ENCODE data around the gene CHTF8.
"Not testable (repeated sequence)": the region's sequence is repeated elsewhere in the genome, so short reads cannot be mapped to it uniquely, and the experiment has no call there.

CHTF8 gene

GRCh38 chr16:69150146-69150865 lies 17.9 kb upstream of the CHTF8 start:
- peaks cover 18% of the 10 kb centered on the region for H3K36me3 ChIP-seq (ENCODE audit: insufficient read depth, low read length)
- no peaks in the 10 kb centered on the region for H3K4me1 ChIP-seq (ENCODE audit: insufficient read depth, low read length)
- H3K9ac ChIP-seq (ENCODE audit: low read depth, low read length), result no peak overlapping the region
- no peaks in the 10 kb centered on the region for H3K9me3 ChIP-seq (ENCODE audit: control insufficient read depth, insufficient read depth, low read length)

- H3K36me3 ChIP-seq (ENCODE audit: insufficient read depth, low read length), result peaks cover 13% of the 10 kb centered on the region
- H3K9ac ChIP-seq (ENCODE audit: low read depth, low read length); H3K4me1 ChIP-seq (ENCODE audit: insufficient read depth, low read length); H3K9me3 ChIP-seq (ENCODE audit: control insufficient read depth, insufficient read depth, low read length): not testable (repeated sequence)
These were observed 17.2 kb upstream of the CHTF8 start for GRCh38 chr16:69149621-69150020.

GRCh38 chr16:69145658-69146057 lies 13.3 kb upstream of the CHTF8 start:
- no peaks in the 10 kb centered on the region for H3K9me3 ChIP-seq (ENCODE audit: control insufficient read depth, insufficient read depth, low read length)
- H3K9ac ChIP-seq (ENCODE audit: low read depth, low read length), result no peak overlapping the region
- no peaks in the 10 kb centered on the region for H3K4me1 ChIP-seq (ENCODE audit: insufficient read depth, low read length)
- peaks cover 22% of the 10 kb centered on the region for H3K36me3 ChIP-seq (ENCODE audit: insufficient read depth, low read length)

GRCh38 chr16:69143116-69143515 lies 10.7 kb upstream of the CHTF8 start:
- Histone ChIP-seq H3K36me3 (ENCODE audit: insufficient read depth, low read length) (peaks cover 28% of the 10 kb centered on the region), H3K9me3 (ENCODE audit: control insufficient read depth, insufficient read depth, low read length) (no peaks in the 10 kb centered on the region), H3K4me1 (ENCODE audit: insufficient read depth, low read length) (no peaks in the 10 kb centered on the region), H3K9ac (ENCODE audit: low read depth, low read length) (no peak overlapping the region)

GRCh38 chr16:69141936-69142335 lies 9.5 kb upstream of the CHTF8 start:
- H3K9ac ChIP-seq (ENCODE audit: low read depth, low read length), result no peak overlapping the region
- peaks cover 35% of the 10 kb centered on the region for H3K36me3 ChIP-seq (ENCODE audit: insufficient read depth, low read length)
- no peaks in the 10 kb centered on the region for H3K4me1 ChIP-seq (ENCODE audit: insufficient read depth, low read length)
- no peaks in the 10 kb centered on the region for H3K9me3 ChIP-seq (ENCODE audit: control insufficient read depth, insufficient read depth, low read length)

- H3K36me3 ChIP-seq (ENCODE audit: insufficient read depth, low read length), result peaks cover 44% of the 10 kb centered on the region
- no peaks in the 10 kb centered on the region for H3K9me3 ChIP-seq (ENCODE audit: control insufficient read depth, insufficient read depth, low read length)
- no peak overlapping the region for H3K9ac ChIP-seq (ENCODE audit: low read depth, low read length)
- H3K4me1 ChIP-seq (ENCODE audit: insufficient read depth, low read length), result no peaks in the 10 kb centered on the region
These were observed 8.6 kb upstream of the CHTF8 start for GRCh38 chr16:69141014-69141413.

- H3K36me3 ChIP-seq (ENCODE audit: insufficient read depth, low read length), result peaks cover 44% of the 10 kb centered on the region
- not testable (repeated sequence) for H3K9ac ChIP-seq (ENCODE audit: low read depth, low read length); H3K4me1 ChIP-seq (ENCODE audit: insufficient read depth, low read length); H3K9me3 ChIP-seq (ENCODE audit: control insufficient read depth, insufficient read depth, low read length)
These were observed 7.1 kb upstream of the CHTF8 start for GRCh38 chr16:69139464-69139863.

GRCh38 chr16:69138608-69139007 lies 6.2 kb upstream of the CHTF8 start:
- H3K36me3 ChIP-seq (ENCODE audit: insufficient read depth, low read length), result peaks cover 40% of the 10 kb centered on the region
- H3K9ac ChIP-seq (ENCODE audit: low read depth, low read length), result no peak overlapping the region
- peaks cover 5% of the 10 kb centered on the region; the same call in 1 of the 2 replicates for H3K4me1 ChIP-seq (ENCODE audit: insufficient read depth, low read length)
- H3K9me3 ChIP-seq (ENCODE audit: control insufficient read depth, insufficient read depth, low read length), result no peaks in the 10 kb centered on the region

GRCh38 chr16:69133373-69133954 lies 1.1 kb upstream of the CHTF8 start:
- peaks cover 19% of the 10 kb centered on the region for H3K36me3 ChIP-seq (ENCODE audit: insufficient read depth, low read length)
- H3K4me1 ChIP-seq (ENCODE audit: insufficient read depth, low read length), result peaks cover 9% of the 10 kb centered on the region; the same call in 1 of the 2 replicates
- H3K9ac ChIP-seq (ENCODE audit: low read depth, low read length), result peak overlapping the region; percentile 87

GRCh38 chr16:69131839-69132423 lies 457 bp downstream of the CHTF8 start:
- peaks cover 10% of the 10 kb centered on the region for H3K36me3 ChIP-seq (ENCODE audit: insufficient read depth, low read length)
- H3K9me3 ChIP-seq (ENCODE audit: control insufficient read depth, insufficient read depth, low read length), result no peaks in the 10 kb centered on the region; the same call in 1 of the 2 replicates
- H3K4me1 ChIP-seq (ENCODE audit: insufficient read depth, low read length), result peaks cover 9% of the 10 kb centered on the region; the same call in 1 of the 2 replicates
- H3K9ac ChIP-seq (ENCODE audit: low read depth, low read length), result peak overlapping the region; percentile 100

More at GRCh38 chr16:69133373-69133954, 1.1 kb upstream of the CHTF8 start:
- no peaks in the 10 kb centered on the region; the same call in 1 of the 2 replicates for H3K9me3 ChIP-seq (ENCODE audit: control insufficient read depth, insufficient read depth, low read length)

- H3K4me1 ChIP-seq (ENCODE audit: insufficient read depth, low read length), result peaks cover 9% of the 10 kb centered on the region; the same call in 1 of the 2 replicates
- H3K9ac ChIP-seq (ENCODE audit: low read depth, low read length), result peak overlapping the region; percentile 100
- H3K9me3 ChIP-seq (ENCODE audit: control insufficient read depth, insufficient read depth, low read length), result no peaks in the 10 kb centered on the region; the same call in 1 of the 2 replicates
- peaks cover 6% of the 10 kb centered on the region for H3K36me3 ChIP-seq (ENCODE audit: insufficient read depth, low read length)
These were observed 1.1 kb downstream of the CHTF8 start for GRCh38 chr16:69131167-69131838.

- peaks cover 6% of the 10 kb centered on the region; the same call in 1 of the 2 replicates for H3K36me3 ChIP-seq (ENCODE audit: insufficient read depth, low read length)
- 0 out of 2 replicates have a peak overlapping the region, but pooled peaks have one; percentile 100 for H3K9ac ChIP-seq (ENCODE audit: low read depth, low read length)
- H3K4me1 ChIP-seq (ENCODE audit: insufficient read depth, low read length), result peaks cover 9% of the 10 kb centered on the region; the same call in 1 of the 2 replicates
- no peaks in the 10 kb centered on the region; the same call in 1 of the 2 replicates for H3K9me3 ChIP-seq (ENCODE audit: control insufficient read depth, insufficient read depth, low read length)
These were observed 1.9 kb downstream of the CHTF8 start for GRCh38 chr16:69130461-69130860.

GRCh38 chr16:69127966-69128510 lies 4.3 kb downstream of the CHTF8 start:
- Histone ChIP-seq H3K9ac (ENCODE audit: low read depth, low read length) (no peak overlapping the region), H3K9me3 (ENCODE audit: control insufficient read depth, insufficient read depth, low read length) (no peaks in the 10 kb centered on the region; the same call in 1 of the 2 replicates), H3K4me1 (ENCODE audit: insufficient read depth, low read length) (no peaks in the 10 kb centered on the region; the same call in 1 of the 2 replicates), H3K36me3 (ENCODE audit: insufficient read depth, low read length) (peaks cover 6% of the 10 kb centered on the region; the same call in 1 of the 2 replicates)

- H3K36me3 ChIP-seq (ENCODE audit: insufficient read depth, low read length); H3K9ac ChIP-seq (ENCODE audit: low read depth, low read length); H3K4me1 ChIP-seq (ENCODE audit: insufficient read depth, low read length); H3K9me3 ChIP-seq (ENCODE audit: control insufficient read depth, insufficient read depth, low read length): not testable (repeated sequence)
These were observed 5.6 kb downstream of the CHTF8 start for GRCh38 chr16:69126801-69127200.

Data from ES-I3 (cell line).